ENCODE data around the gene MYL4.

DNA sequence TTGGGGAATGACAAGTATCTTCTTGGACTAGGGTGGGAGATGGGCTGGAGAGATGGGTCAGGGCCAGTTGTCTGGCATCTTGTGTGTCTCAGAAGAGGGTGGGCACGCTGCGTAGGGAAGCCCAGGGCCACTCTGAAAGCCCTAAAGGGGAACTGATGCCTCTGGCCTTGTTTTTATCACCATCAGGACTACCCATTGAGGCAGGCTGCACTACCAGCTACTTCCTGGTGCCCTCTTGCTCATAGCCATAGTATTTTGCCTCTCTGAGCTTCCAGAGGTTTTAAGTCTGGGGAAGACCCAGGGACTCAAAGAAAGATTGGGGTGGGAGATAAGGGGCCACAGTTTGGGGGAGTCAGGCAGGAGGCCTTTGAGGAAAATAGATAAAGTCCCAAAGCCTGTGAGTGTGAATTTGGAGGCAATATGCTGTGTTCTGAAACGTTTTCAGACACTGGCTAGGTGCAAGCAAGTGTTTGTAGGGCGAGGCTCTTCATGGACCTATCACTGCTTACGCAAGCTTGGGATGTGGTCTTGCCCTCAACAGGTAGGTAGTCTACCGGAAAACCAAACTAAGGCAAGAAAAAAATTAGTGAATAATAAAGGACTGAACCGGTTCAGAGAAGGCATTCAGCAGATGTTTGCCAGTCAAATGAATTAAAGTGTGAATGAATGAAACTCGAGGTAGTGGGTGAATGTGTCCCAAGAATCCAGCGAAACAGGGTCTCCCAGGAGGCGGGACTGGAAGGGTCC is 43.8 kb downstream of the MYL4 start:
- TF ChIP-seq CTCF (IDR thresholded peaks at IDR 0.05) (no peak), POLR2A (IDR thresholded peaks at IDR 0.05) (no peak)

All from esophagus squamous epithelium (tissue), 4 donors.